SJSA1 (cell line): Measurements from ENCODE around the gene MYO5B. TPM values are rescaled to one million over a fixed set of nuclear protein-coding genes. Genes with fewer than 3 reads are reported as not detected.

Experiments used
- DNase-seq, 2 experiments: peaks; one replicate each; pipeline ENCODE4 v3.0.0-alpha.2; 2015 to 2020; ENCODE audit warnings: low spot score in 2 of 2, low read depth in 1 of 2
- H3K27ac ChIP-seq: fragments of 250-450 bp; sonication (Bioruptor Pico); 2 replicates; pipeline ENCODE4 v1.5.1; 2020; ENCODE audit warnings: mild to moderate bottlenecking, moderate library complexity
- H3K27me3 ChIP-seq: fragments of 250-450 bp; sonication (Bioruptor Pico); replicated peaks from 2 replicates; pipeline ENCODE4 v1.5.1; 2020; ENCODE audit warnings: mild to moderate bottlenecking, moderate library complexity
- H3K36me3 ChIP-seq: fragments of 250-450 bp; sonication (Bioruptor Pico); 2 replicates; pipeline ENCODE4 v1.5.1; 2020; ENCODE audit warnings: mild to moderate bottlenecking
- H3K4me1 ChIP-seq: fragments of 250-450 bp; sonication (Bioruptor Pico); replicated peaks from 2 replicates; pipeline ENCODE4 v1.6.1; 2021; ENCODE audit warnings: mild to moderate bottlenecking
- H3K4me3 ChIP-seq: fragments of 250-450 bp; sonication (Bioruptor Pico); 2 replicates; pipeline ENCODE4 v1.5.1; 2020; ENCODE audit warnings: mild to moderate bottlenecking
- H3K9me3 ChIP-seq: fragments of 250-450 bp; sonication (Bioruptor Pico); replicated peaks from 2 replicates; pipeline ENCODE4 v1.5.1; 2020; ENCODE audit warnings: mild to moderate bottlenecking
- total RNA-seq: library from RNA; depleted of rRNA; stranded (reverse); fragments of >200 nt; shearing (Covaris generic); gene quantifications from 2 replicates; pipeline ENCODE4 v1.2.3, GENCODE V29; 2014

MYO5B gene
- total RNA-seq, 1 experiment from 2014 or later = 3.4 TPM

GRCh38 chr18:49861659-49862058, 333.3 kb downstream of the MYO5B start:
- no peaks in the 10 kb centered on the region for H3K9me3 ChIP-seq
- peak in 1 of 2 experiments; percentile 20 for DNase-seq
- no peak overlapping the region for H3K4me3 ChIP-seq
- H3K36me3 ChIP-seq = no peaks in the 10 kb centered on the region
- H3K4me1 ChIP-seq = peaks cover 37% of the 10 kb centered on the region
- H3K27ac ChIP-seq = no peak overlapping the region
- no peaks in the 10 kb centered on the region for H3K27me3 ChIP-seq

- Histone ChIP-seq H3K27me3 (no peaks in the 10 kb centered on the region), H3K4me1 (peaks cover 29% of the 10 kb centered on the region), H3K27ac (no peak overlapping the region), H3K4me3 (no peak overlapping the region), H3K9me3 (no peaks in the 10 kb centered on the region), H3K36me3 (no peaks in the 10 kb centered on the region)
- DNase-seq = no peak
These were observed 335.2 kb downstream of the MYO5B start for GRCh38 chr18:49859725-49860124.

GRCh38 chr18:49859021-49859359, 336.0 kb downstream of the MYO5B start:
- Histone ChIP-seq H3K4me3 (no peak overlapping the region), H3K27ac (no peak overlapping the region), H3K4me1 (peaks cover 21% of the 10 kb centered on the region), H3K9me3 (no peaks in the 10 kb centered on the region), H3K27me3 (no peaks in the 10 kb centered on the region), H3K36me3 (no peaks in the 10 kb centered on the region)
- no peak for DNase-seq

- H3K9me3 ChIP-seq = no peaks in the 10 kb centered on the region
- DNase-seq = peak; percentile 70 to 88
These were observed 336.5 kb downstream of the MYO5B start for GRCh38 chr18:49858309-49859020.

GRCh38 chr18:49857708-49858107, 337.2 kb downstream of the MYO5B start:
- H3K27ac ChIP-seq = no peak overlapping the region; the same call in 1 of the 2 replicates
- no peak overlapping the region for H3K4me3 ChIP-seq
- peaks cover 11% of the 10 kb centered on the region for H3K4me1 ChIP-seq
- DNase-seq = no peak
- H3K9me3 ChIP-seq = no peaks in the 10 kb centered on the region
- no peaks in the 10 kb centered on the region for H3K27me3 ChIP-seq
- no peaks in the 10 kb centered on the region for H3K36me3 ChIP-seq

More at GRCh38 chr18:49858309-49859020, 336.5 kb downstream of the MYO5B start:
- Histone ChIP-seq H3K27me3 (no peaks in the 10 kb centered on the region), H3K4me1 (peaks cover 16% of the 10 kb centered on the region), H3K36me3 (no peaks in the 10 kb centered on the region), H3K4me3 (no peak overlapping the region), H3K27ac (peak overlapping the region; percentile 45)

- Histone ChIP-seq H3K9me3 (no peaks in the 10 kb centered on the region), H3K27ac (no peak overlapping the region), H3K4me3 (no peak overlapping the region), H3K4me1 (peaks cover 11% of the 10 kb centered on the region), H3K27me3 (no peaks in the 10 kb centered on the region), H3K36me3 (no peaks in the 10 kb centered on the region)
- no peak for DNase-seq
These were observed 338.5 kb downstream of the MYO5B start for GRCh38 chr18:49856496-49856895.

GRCh38 chr18:49855711-49856415, 339.1 kb downstream of the MYO5B start:
- H3K4me3 ChIP-seq = no peak overlapping the region
- no peak overlapping the region for H3K27ac ChIP-seq
- no peaks in the 10 kb centered on the region for H3K36me3 ChIP-seq
- H3K27me3 ChIP-seq = no peaks in the 10 kb centered on the region
- H3K4me1 ChIP-seq = peaks cover 11% of the 10 kb centered on the region
- DNase-seq = no peak
- no peaks in the 10 kb centered on the region for H3K9me3 ChIP-seq

GRCh38 chr18:49854681-49855080, 340.3 kb downstream of the MYO5B start:
- no peak overlapping the region for H3K27ac ChIP-seq
- no peak for DNase-seq
- H3K36me3 ChIP-seq = no peaks in the 10 kb centered on the region
- H3K4me3 ChIP-seq = no peak overlapping the region
- H3K4me1 ChIP-seq = peaks cover 17% of the 10 kb centered on the region
- no peaks in the 10 kb centered on the region for H3K27me3 ChIP-seq
- no peaks in the 10 kb centered on the region for H3K9me3 ChIP-seq

- no peaks in the 10 kb centered on the region for H3K9me3 ChIP-seq
- DNase-seq = no peak
- no peaks in the 10 kb centered on the region for H3K36me3 ChIP-seq
- H3K27me3 ChIP-seq = no peaks in the 10 kb centered on the region
- peaks cover 24% of the 10 kb centered on the region for H3K4me1 ChIP-seq
- no peak overlapping the region for H3K4me3 ChIP-seq
- no peak overlapping the region for H3K27ac ChIP-seq
These were observed 341.5 kb downstream of the MYO5B start for GRCh38 chr18:49853436-49853835.

GRCh38 chr18:49853011-49853410, 341.9 kb downstream of the MYO5B start:
- no peaks in the 10 kb centered on the region for H3K9me3 ChIP-seq
- DNase-seq = no peak
- no peaks in the 10 kb centered on the region for H3K27me3 ChIP-seq
- H3K4me1 ChIP-seq = peaks cover 20% of the 10 kb centered on the region
- H3K27ac ChIP-seq = no peak overlapping the region
- H3K36me3 ChIP-seq = no peaks in the 10 kb centered on the region
- no peak overlapping the region for H3K4me3 ChIP-seq

GRCh38 chr18:49851624-49852023, 343.3 kb downstream of the MYO5B start:
- no peak for DNase-seq
- peaks cover 18% of the 10 kb centered on the region for H3K4me1 ChIP-seq
- H3K36me3 ChIP-seq = no peaks in the 10 kb centered on the region
- H3K4me3 ChIP-seq = no peak overlapping the region
- no peaks in the 10 kb centered on the region for H3K27me3 ChIP-seq
- H3K27ac ChIP-seq = no peak overlapping the region
- no peaks in the 10 kb centered on the region for H3K9me3 ChIP-seq

- Histone ChIP-seq H3K4me1 (peaks cover 18% of the 10 kb centered on the region), H3K27me3 (no peaks in the 10 kb centered on the region), H3K9me3 (no peaks in the 10 kb centered on the region), H3K27ac (no peak overlapping the region), H3K36me3 (no peaks in the 10 kb centered on the region), H3K4me3 (no peak overlapping the region)
- DNase-seq = no peak
These were observed 344.3 kb downstream of the MYO5B start for GRCh38 chr18:49850636-49851035.

GRCh38 chr18:49849331-49850217, 345.4 kb downstream of the MYO5B start:
- Histone ChIP-seq H3K4me1 (peaks cover 18% of the 10 kb centered on the region), H3K36me3 (no peaks in the 10 kb centered on the region), H3K27me3 (no peaks in the 10 kb centered on the region), H3K27ac (peak overlapping the region; percentile 38), H3K4me3 (no peak overlapping the region), H3K9me3 (no peaks in the 10 kb centered on the region)
- DNase-seq = peak; percentile 81 to 96

- H3K9me3 ChIP-seq = no peaks in the 10 kb centered on the region
- no peak for DNase-seq
- H3K36me3 ChIP-seq = no peaks in the 10 kb centered on the region
- H3K4me3 ChIP-seq = no peak overlapping the region
- peaks cover 28% of the 10 kb centered on the region for H3K4me1 ChIP-seq
- no peak overlapping the region for H3K27ac ChIP-seq
- no peaks in the 10 kb centered on the region for H3K27me3 ChIP-seq
These were observed 346.8 kb downstream of the MYO5B start for GRCh38 chr18:49848115-49848514.
